HG02973 (cell line): ENCODE measurements around the gene TMEM61.

ENCODE experiments used
- ATAC-seq: cut with Tn5 transposase; IDR thresholded peaks from one replicate; pipeline ENCODE4 v1.9.1; 2021; ENCODE audit warnings: moderate library complexity; ENCODE audit not compliant: unreplicated experiment

The TMEM61 gene

GRCh38 chr1:55037733-55038551 is 57.5 kb downstream of the TMEM61 start:
- no peak for ATAC-seq

GRCh38 chr1:55038552-55038838 is 58.1 kb downstream of the TMEM61 start:
- ATAC-seq = no peak

- ATAC-seq = no peak
Observed at GRCh38 chr1:55038974-55039341, 58.5 kb downstream of the TMEM61 start.

- ATAC-seq = no peak
Observed at GRCh38 chr1:55039342-55040082, 59.1 kb downstream of the TMEM61 start, which contains the start of gene PCSK9. Gene PCSK9, plus strand, starts transcription at chr1:55039548. Its CDS starts 290 bp downstream, at chr1:55039838.

- no peak for ATAC-seq
Observed at GRCh38 chr1:55040083-55040932, 59.9 kb downstream of the TMEM61 start.

- ATAC-seq = no peak
Observed at GRCh38 chr1:55040933-55041494, 60.6 kb downstream of the TMEM61 start.

- ATAC-seq = no peak
Observed at GRCh38 chr1:55041613-55042012, 61.2 kb downstream of the TMEM61 start.
